Stimulated activated CD8-positive, alpha-beta memory T cell treated with anti-CD3 and anti-CD28 coated beads, Interleukin-4, amount 100 ng/mL, for 24 hours (primary cell): ENCODE results near the gene LAMTOR1.
A peak's percentile ranks its signal among the peaks of the same experiment; 100 is the strongest.
"Not testable (repeated sequence)": the region's sequence is repeated elsewhere in the genome, so short reads cannot be mapped to it uniquely, and the experiment has no call there.

Experiments used
- DNase-seq: peaks from one replicate; pipeline ENCODE4 v3.0.0-alpha.2; 2020; ENCODE audit warnings: low read depth

LAMTOR1 gene

GRCh38 chr11:72102946-72103753 is at the start of gene LAMTOR1:
LAMTOR1 (minus strand) TSS chr11:72103297; CDS start chr11:72103224, 73 bp downstream.
- peak; percentile 97 for DNase-seq

- DNase-seq: no peak
Measured at GRCh38 chr11:72150882-72151281, 47.8 kb upstream of the LAMTOR1 start.

- DNase-seq: no peak
Measured at GRCh38 chr11:72146625-72147024, 43.5 kb upstream of the LAMTOR1 start.

GRCh38 chr11:72144807-72145565 is 41.9 kb upstream of the LAMTOR1 start:
- DNase-seq: no peak

- not testable (repeated sequence) for DNase-seq
Measured at GRCh38 chr11:72142543-72142942, 39.4 kb upstream of the LAMTOR1 start.

GRCh38 chr11:72142086-72142485 is 39.0 kb upstream of the LAMTOR1 start:
- not testable (repeated sequence) for DNase-seq

GRCh38 chr11:72141066-72141465 is 38.0 kb upstream of the LAMTOR1 start:
- no peak for DNase-seq

GRCh38 chr11:72140661-72141060 is 37.6 kb upstream of the LAMTOR1 start:
- DNase-seq: no peak

GRCh38 chr11:72139500-72139899 is 36.4 kb upstream of the LAMTOR1 start:
- no peak for DNase-seq

GRCh38 chr11:72138821-72139390 is 35.8 kb upstream of the LAMTOR1 start:
- DNase-seq: no peak

- no peak for DNase-seq
Measured at GRCh38 chr11:72136684-72137262, 33.7 kb upstream of the LAMTOR1 start.

- no peak for DNase-seq
Measured at GRCh38 chr11:72135891-72136683, 33.0 kb upstream of the LAMTOR1 start.

GRCh38 chr11:72135473-72135872 is 32.4 kb upstream of the LAMTOR1 start, which contains the start of gene FOLR3:
FOLR3 (plus strand) TSS chr11:72135725; CDS start chr11:72135953, 228 bp downstream.
- DNase-seq: not testable (repeated sequence)

- no peak for DNase-seq
Measured at GRCh38 chr11:72132646-72133045, 29.5 kb upstream of the LAMTOR1 start.

- no peak for DNase-seq
Measured at GRCh38 chr11:72129381-72129780, 26.3 kb upstream of the LAMTOR1 start.

- no peak for DNase-seq
Measured at GRCh38 chr11:72127923-72128322, 24.8 kb upstream of the LAMTOR1 start.

- DNase-seq: no peak
Measured at GRCh38 chr11:72125956-72126355, 22.9 kb upstream of the LAMTOR1 start.

- no peak for DNase-seq
Measured at GRCh38 chr11:72124046-72124445, 20.9 kb upstream of the LAMTOR1 start.

GRCh38 chr11:72123117-72123653 is 20.1 kb upstream of the LAMTOR1 start:
- DNase-seq: no peak

GRCh38 chr11:72122607-72123006 is 19.5 kb upstream of the LAMTOR1 start:
- DNase-seq: no peak

GRCh38 chr11:72120930-72121329 is 17.8 kb upstream of the LAMTOR1 start:
- DNase-seq: no peak
